HepG2 (cell line): ENCODE results near the gene NGEF. TPM values are rescaled to one million over a fixed set of nuclear protein-coding genes. Genes with fewer than 3 reads are reported as not detected.

Experiments used
- AGO2 ChIP-seq: fragments of 200-400 bp; formaldehyde crosslinking; optimal IDR thresholded peaks from 2 replicates; pipeline ENCODE3; 2017; ENCODE audit warnings: mild to moderate bottlenecking, low read depth, low read length, moderate library complexity
- CENPT ChIP-seq: sonication (generic); formaldehyde crosslinking; IDR thresholded peaks from 2 replicates; pipeline ENCODE4 v1.8.0; 2022; ENCODE audit warnings: low read depth, mild to moderate bottlenecking, moderate library complexity, missing genetic modification reagents
- ELF1 ChIP-seq: sonication (generic); formaldehyde crosslinking; IDR thresholded peaks from 2 replicates; pipeline ENCODE4 v1.4.0; 2020; ENCODE audit warnings: missing genetic modification reagents
- EP300 ChIP-seq, 3 experiments: sonication (generic) in 1 of 3; formaldehyde crosslinking in 1 of 3; IDR thresholded peaks; 2 replicates each; pipeline versions ENCODE4 v1.5.1 to v1.6.1; 2011 to 2020; ENCODE audit warnings: low read depth in 2 of 3, low read length in 2 of 3, borderline replicate concordance in 1 of 3, improper control_type of control experiment in 1 of 3, mild to moderate bottlenecking in 1 of 3, missing genetic modification reagents in 1 of 3, moderate library complexity in 1 of 3
- HHEX ChIP-seq: IDR thresholded peaks from 2 replicates; pipeline ENCODE4 v1.6.1; 2016; ENCODE audit warnings: control low read depth
- MZF1 ChIP-seq: sonication (generic); formaldehyde crosslinking; IDR thresholded peaks from 2 replicates; pipeline ENCODE4 v1.8.1; 2023; ENCODE audit warnings: mild to moderate bottlenecking, missing genetic modification reagents, borderline replicate concordance
- NR2F6 ChIP-seq, 2 experiments: IDR thresholded peaks; 2 replicates each; pipeline ENCODE4 v1.6.1; 2016; ENCODE audit warnings: antibody characterized with exemption in 1 of 2, mild to moderate bottlenecking in 1 of 2
- ZNF563 ChIP-seq: sonication (generic); formaldehyde crosslinking; IDR thresholded peaks from 2 replicates; pipeline ENCODE4 v1.8.0; 2022; ENCODE audit warnings: mild to moderate bottlenecking, moderate library complexity, missing genetic modification reagents
- ZNF629 ChIP-seq: sonication (generic); formaldehyde crosslinking; conservative IDR thresholded peaks from 2 replicates; pipeline ENCODE4 v1.5.0; 2020; ENCODE audit warnings: missing genetic modification reagents
- polyA plus RNA-seq, 8 experiments: library from polyadenylated mRNA; depleted of rRNA in 3 of 8; stranded (reverse) in 7 of 8; unstranded in 1 of 8; fragments of >200 nt; fragmentation: Illumina TruSeq in 4 of 8; extraction: Trizol in 4 of 8; gene quantifications; 2 replicates each; pipeline versions ENCODE4 v1.2.1 to v1.2.3, GENCODE V29; 2011 to 2016; ENCODE audit warnings: low read depth in 4 of 8, missing spikeins in 1 of 8, mixed read lengths in 1 of 8; ENCODE audit not compliant: insufficient read depth in 1 of 8
- total RNA-seq, 5 experiments: library from RNA; depleted of rRNA; stranded (reverse); fragments of >200 nt; fragmentation: Illumina TruSeq; extraction: Trizol; gene quantifications; 2 replicates each; pipeline ENCODE4 v1.2.3, GENCODE V29; 2016; ENCODE audit warnings: low read depth in 1 of 5
- TF ChIP-seq, protein P1 (sequence below): sonication (generic); formaldehyde crosslinking; IDR thresholded peaks from 2 replicates; pipeline ENCODE4 v1.4.0; 2020; ENCODE audit warnings: missing genetic modification reagents
- TF ChIP-seq, protein P2 (sequence below): sonication (generic); formaldehyde crosslinking; conservative IDR thresholded peaks from 2 replicates; pipeline ENCODE4 v1.8.0; 2022; ENCODE audit warnings: missing genetic modification reagents
- TF ChIP-seq, protein P3 (sequence below): sonication (generic); formaldehyde crosslinking; IDR thresholded peaks from 2 replicates; pipeline ENCODE4 v1.5.1; 2020; ENCODE audit warnings: missing genetic modification reagents, mild to moderate bottlenecking, borderline replicate concordance
- TF ChIP-seq, protein P4 (sequence below): sonication (generic); formaldehyde crosslinking; IDR thresholded peaks from 2 replicates; pipeline ENCODE4 v1.5.1; 2020; ENCODE audit warnings: mild to moderate bottlenecking, missing genetic modification reagents
- TF ChIP-seq, protein P5 (sequence below): sonication (generic); formaldehyde crosslinking; IDR thresholded peaks from 2 replicates; pipeline ENCODE4 v1.8.0; 2022; ENCODE audit warnings: mild to moderate bottlenecking, missing genetic modification reagents, borderline replicate concordance

The NGEF gene
- total and polyA plus RNA-seq, 2 of the 13 experiments (the other 11 are each of a cell fraction or from before 2014, with no cell fraction given), result 14.4 to 36.9 TPM

DNA sequence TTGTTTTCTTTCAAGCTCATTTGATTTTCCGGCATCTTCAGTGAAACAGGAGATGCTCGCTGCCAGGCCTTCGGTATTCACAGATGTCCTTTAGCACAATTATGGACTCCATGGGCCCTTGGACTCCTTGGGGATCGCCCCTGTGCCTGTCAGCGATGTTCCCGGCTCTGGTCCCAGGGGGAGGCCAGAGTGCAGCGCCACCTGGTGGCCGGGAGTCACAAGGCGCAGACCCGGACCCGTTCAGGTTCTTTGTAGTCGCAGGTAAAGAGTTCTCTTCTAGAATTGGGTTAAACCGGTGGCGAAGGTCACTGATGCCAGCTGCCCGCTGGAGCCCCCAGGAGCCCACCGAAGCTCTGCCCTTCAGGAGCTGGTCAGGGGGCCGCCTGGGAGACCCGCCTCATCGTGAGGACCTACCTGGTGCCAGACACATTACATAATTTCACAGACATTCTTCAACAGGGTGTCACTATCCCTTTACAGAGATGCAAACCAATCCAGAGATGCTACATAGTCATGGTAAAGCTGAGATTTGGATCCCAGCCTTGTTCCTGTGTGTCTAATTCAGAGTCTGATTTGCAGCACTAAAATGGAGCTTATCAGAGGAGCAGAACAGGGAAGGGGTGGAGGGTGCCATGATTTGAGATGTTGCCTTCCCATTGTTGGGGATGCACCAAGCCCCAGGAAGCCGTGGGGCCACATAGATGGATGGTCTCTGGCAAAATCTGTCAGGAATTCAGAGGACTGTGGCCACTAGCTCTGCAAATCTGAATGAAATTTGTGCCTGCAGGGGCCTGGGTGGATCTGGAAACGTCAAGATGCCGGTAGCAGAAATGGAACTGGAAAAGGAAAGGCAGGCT is 41.1 kb upstream of the NGEF start (continued):
- TF ChIP-seq, protein P1, sequence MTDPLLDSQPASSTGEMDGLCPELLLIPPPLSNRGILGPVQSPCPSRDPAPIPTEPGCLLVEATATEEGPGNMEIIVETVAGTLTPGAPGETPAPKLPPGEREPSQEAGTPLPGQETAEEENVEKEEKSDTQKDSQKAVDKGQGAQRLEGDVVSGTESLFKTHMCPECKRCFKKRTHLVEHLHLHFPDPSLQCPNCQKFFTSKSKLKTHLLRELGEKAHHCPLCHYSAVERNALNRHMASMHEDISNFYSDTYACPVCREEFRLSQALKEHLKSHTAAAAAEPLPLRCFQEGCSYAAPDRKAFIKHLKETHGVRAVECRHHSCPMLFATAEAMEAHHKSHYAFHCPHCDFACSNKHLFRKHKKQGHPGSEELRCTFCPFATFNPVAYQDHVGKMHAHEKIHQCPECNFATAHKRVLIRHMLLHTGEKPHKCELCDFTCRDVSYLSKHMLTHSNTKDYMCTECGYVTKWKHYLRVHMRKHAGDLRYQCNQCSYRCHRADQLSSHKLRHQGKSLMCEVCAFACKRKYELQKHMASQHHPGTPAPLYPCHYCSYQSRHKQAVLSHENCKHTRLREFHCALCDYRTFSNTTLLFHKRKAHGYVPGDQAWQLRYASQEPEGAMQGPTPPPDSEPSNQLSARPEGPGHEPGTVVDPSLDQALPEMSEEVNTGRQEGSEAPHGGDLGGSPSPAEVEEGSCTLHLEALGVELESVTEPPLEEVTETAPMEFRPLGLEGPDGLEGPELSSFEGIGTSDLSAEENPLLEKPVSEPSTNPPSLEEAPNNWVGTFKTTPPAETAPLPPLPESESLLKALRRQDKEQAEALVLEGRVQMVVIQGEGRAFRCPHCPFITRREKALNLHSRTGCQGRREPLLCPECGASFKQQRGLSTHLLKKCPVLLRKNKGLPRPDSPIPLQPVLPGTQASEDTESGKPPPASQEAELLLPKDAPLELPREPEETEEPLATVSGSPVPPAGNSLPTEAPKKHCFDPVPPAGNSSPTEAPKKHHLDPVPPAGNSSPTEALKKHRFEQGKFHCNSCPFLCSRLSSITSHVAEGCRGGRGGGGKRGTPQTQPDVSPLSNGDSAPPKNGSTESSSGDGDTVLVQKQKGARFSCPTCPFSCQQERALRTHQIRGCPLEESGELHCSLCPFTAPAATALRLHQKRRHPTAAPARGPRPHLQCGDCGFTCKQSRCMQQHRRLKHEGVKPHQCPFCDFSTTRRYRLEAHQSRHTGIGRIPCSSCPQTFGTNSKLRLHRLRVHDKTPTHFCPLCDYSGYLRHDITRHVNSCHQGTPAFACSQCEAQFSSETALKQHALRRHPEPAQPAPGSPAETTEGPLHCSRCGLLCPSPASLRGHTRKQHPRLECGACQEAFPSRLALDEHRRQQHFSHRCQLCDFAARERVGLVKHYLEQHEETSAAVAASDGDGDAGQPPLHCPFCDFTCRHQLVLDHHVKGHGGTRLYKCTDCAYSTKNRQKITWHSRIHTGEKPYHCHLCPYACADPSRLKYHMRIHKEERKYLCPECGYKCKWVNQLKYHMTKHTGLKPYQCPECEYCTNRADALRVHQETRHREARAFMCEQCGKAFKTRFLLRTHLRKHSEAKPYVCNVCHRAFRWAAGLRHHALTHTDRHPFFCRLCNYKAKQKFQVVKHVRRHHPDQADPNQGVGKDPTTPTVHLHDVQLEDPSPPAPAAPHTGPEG, result no peak
- TF ChIP-seq CENPT (CRISPR knock-in tag) (no peak), HHEX (CRISPR knock-in tag) (no peak), ZNF563 (CRISPR knock-in tag) (no peak), AGO2 (no peak), EP300 (IDR thresholded peaks at IDR 0.05; ENCODE audit: low read depth in 2 of 2, low read length in 2 of 2) (no peak), EP300 (CRISPR knock-in tag; IDR thresholded peaks at IDR 0.05; ENCODE audit: borderline replicate concordance) (no peak), NR2F6 (IDR thresholded peaks at IDR 0.05) (no peak), NR2F6 (CRISPR knock-in tag; IDR thresholded peaks at IDR 0.05) (no peak; the same call in 1 of the 2 replicates), ZNF629 (CRISPR knock-in tag) (no peak; the same call in 1 of the 2 replicates), ELF1 (CRISPR knock-in tag) (no peak), MZF1 (no peak)
- TF ChIP-seq, protein P2, sequence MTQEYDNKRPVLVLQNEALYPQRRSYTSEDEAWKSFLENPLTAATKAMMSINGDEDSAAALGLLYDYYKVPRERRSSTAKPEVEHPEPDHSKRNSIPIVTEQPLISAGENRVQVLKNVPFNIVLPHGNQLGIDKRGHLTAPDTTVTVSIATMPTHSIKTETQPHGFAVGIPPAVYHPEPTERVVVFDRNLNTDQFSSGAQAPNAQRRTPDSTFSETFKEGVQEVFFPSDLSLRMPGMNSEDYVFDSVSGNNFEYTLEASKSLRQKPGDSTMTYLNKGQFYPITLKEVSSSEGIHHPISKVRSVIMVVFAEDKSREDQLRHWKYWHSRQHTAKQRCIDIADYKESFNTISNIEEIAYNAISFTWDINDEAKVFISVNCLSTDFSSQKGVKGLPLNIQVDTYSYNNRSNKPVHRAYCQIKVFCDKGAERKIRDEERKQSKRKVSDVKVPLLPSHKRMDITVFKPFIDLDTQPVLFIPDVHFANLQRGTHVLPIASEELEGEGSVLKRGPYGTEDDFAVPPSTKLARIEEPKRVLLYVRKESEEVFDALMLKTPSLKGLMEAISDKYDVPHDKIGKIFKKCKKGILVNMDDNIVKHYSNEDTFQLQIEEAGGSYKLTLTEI (CRISPR knock-in tag), result no peak
- TF ChIP-seq, protein P3, sequence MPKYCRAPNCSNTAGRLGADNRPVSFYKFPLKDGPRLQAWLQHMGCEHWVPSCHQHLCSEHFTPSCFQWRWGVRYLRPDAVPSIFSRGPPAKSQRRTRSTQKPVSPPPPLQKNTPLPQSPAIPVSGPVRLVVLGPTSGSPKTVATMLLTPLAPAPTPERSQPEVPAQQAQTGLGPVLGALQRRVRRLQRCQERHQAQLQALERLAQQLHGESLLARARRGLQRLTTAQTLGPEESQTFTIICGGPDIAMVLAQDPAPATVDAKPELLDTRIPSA (CRISPR knock-in tag), result no peak
- TF ChIP-seq, protein P4, sequence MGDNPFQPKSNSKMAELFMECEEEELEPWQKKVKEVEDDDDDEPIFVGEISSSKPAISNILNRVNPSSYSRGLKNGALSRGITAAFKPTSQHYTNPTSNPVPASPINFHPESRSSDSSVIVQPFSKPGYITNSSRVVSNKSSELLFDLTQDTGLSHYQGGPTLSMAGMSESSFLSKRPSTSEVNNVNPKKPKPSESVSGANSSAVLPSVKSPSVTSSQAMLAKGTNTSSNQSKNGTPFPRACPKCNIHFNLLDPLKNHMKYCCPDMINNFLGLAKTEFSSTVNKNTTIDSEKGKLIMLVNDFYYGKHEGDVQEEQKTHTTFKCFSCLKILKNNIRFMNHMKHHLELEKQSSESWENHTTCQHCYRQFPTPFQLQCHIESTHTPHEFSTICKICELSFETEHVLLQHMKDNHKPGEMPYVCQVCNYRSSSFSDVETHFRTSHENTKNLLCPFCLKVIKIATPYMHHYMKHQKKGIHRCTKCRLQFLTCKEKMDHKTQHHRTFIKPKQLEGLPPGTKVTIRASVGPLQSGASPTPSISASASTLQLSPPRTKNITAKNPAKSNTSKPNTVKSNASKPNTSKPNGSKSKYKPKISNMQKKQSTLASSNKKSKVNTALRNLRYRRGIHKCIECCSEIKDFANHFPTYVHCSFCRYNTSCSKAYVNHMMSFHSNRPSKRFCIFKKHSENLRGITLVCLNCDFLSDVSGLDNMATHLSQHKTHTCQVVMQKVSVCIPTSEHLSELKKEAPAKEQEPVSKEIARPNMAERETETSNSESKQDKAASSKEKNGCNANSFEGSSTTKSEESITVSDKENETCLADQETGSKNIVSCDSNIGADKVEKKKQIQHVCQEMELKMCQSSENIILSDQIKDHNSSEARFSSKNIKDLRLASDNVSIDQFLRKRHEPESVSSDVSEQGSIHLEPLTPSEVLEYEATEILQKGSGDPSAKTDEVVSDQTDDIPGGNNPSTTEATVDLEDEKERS, result no peak
- TF ChIP-seq, protein P5, sequence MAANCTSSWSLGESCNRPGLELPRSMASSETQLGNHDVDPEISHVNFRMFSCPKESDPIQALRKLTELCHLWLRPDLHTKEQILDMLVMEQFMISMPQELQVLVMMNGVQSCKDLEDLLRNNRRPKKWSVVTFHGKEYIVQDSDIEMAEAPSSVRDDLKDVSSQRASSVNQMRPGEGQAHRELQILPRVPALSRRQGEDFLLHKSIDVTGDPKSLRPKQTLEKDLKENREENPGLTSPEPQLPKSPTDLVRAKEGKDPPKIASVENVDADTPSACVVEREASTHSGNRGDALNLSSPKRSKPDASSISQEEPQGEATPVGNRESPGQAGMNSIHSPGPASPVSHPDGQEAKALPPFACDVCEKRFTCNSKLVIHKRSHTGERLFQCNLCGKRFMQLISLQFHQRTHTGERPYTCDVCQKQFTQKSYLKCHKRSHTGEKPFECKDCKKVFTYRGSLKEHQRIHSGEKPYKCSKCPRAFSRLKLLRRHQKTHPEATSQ (CRISPR knock-in tag), result no peak
